Loucy (cell line): ENCODE results near the gene MAFF.
A peak's percentile ranks its signal among the peaks of the same experiment; 100 is the strongest.

Source experiments
- H2AFZ ChIP-seq: fragments of 200-600 bp; sonication (generic); 2 replicates; pipeline ENCODE4 v1.6.0; 2016; ENCODE audit warnings: antibody characterized with exemption, mild to moderate bottlenecking, low read length, moderate library complexity
- H3F3A ChIP-seq: fragments of 200-600 bp; 2 replicates; pipeline ENCODE4 v1.6.0; 2016; ENCODE audit warnings: antibody characterized with exemption, low read depth, mild to moderate bottlenecking
- H3K27me3 ChIP-seq: fragments of 200-600 bp; sonication (generic); 2 replicates; pipeline ENCODE4 v1.6.1; 2014; ENCODE audit warnings: low read length, mild to moderate bottlenecking; ENCODE audit not compliant: insufficient read depth, poor library complexity, severe bottlenecking
- H3K36me3 ChIP-seq: fragments of 200-600 bp; sonication (generic); 2 replicates; pipeline ENCODE4 v1.6.1; 2016; ENCODE audit warnings: low read length; ENCODE audit not compliant: insufficient read depth
- H3K4me1 ChIP-seq: fragments of 200-600 bp; sonication (generic); 2 replicates; pipeline ENCODE4 v1.5.1; 2014; ENCODE audit warnings: low read length, mild to moderate bottlenecking; ENCODE audit not compliant: insufficient read depth, poor library complexity, severe bottlenecking
- H3K4me2 ChIP-seq: fragments of 200-600 bp; sonication (generic); 2 replicates; pipeline ENCODE4 v1.6.0; 2014; ENCODE audit warnings: antibody characterized with exemption, low read length, low read depth, mild to moderate bottlenecking; ENCODE audit not compliant: poor library complexity, severe bottlenecking
- H3K4me3 ChIP-seq: fragments of 200-600 bp; sonication (generic); 2 replicates; pipeline ENCODE4 v1.5.1; 2014; ENCODE audit warnings: low read length, mild to moderate bottlenecking, mixed read lengths; ENCODE audit not compliant: poor library complexity, severe bottlenecking
- H3K79me2 ChIP-seq: fragments of 200-600 bp; sonication (generic); 2 replicates; pipeline ENCODE4 v1.6.1; 2014; ENCODE audit warnings: low read length; ENCODE audit not compliant: insufficient read depth
- H3K9ac ChIP-seq: fragments of 200-600 bp; sonication (generic); 2 replicates; pipeline ENCODE4 v1.6.0; 2014; ENCODE audit warnings: mild to moderate bottlenecking, low read depth, low read length, moderate library complexity; ENCODE audit not compliant: poor library complexity, severe bottlenecking
- H3K9me2 ChIP-seq: fragments of 200-600 bp; sonication (generic); replicated peaks from 2 replicates; pipeline ENCODE4 v1.6.1; 2016; ENCODE audit warnings: low read depth, low read length, mixed read lengths
- H3K9me3 ChIP-seq: fragments of 200-600 bp; sonication (generic); 2 replicates; pipeline ENCODE4 v1.6.1; 2014; ENCODE audit warnings: mild to moderate bottlenecking, antibody characterized with exemption, low read length, low read depth; ENCODE audit not compliant: insufficient read depth
- H4K20me1 ChIP-seq: fragments of 200-600 bp; sonication (generic); 2 replicates; pipeline ENCODE4 v1.6.0; 2014; ENCODE audit warnings: antibody characterized with exemption, low read length, mild to moderate bottlenecking; ENCODE audit not compliant: insufficient read depth, poor library complexity, severe bottlenecking
- CTCF ChIP-seq: fragments of 200-600 bp; sonication (generic); conservative IDR thresholded peaks from 2 replicates; pipeline ENCODE4 v1.5.1; 2014; ENCODE audit warnings: mild to moderate bottlenecking, antibody characterized with exemption, low read length
- EZH2phosphoT487 ChIP-seq: fragments of 200-600 bp; IDR thresholded peaks from 2 replicates; pipeline ENCODE4 v1.6.1; 2018; ENCODE audit warnings: antibody characterized with exemption, mild to moderate bottlenecking, moderate library complexity, borderline replicate concordance

Gene MAFF

GRCh38 chr22:38181453-38182200 lies 20.2 kb upstream of the MAFF start, which contains the start of gene PLA2G6:
TSS of gene PLA2G6 (minus strand) at chr22:38181830. CDS start at chr22:38169426, 12,404 bp downstream.
- Histone ChIP-seq H3K9me3 (no peaks in the 10 kb centered on the region), H4K20me1 (no peaks in the 10 kb centered on the region)

GRCh38 chr22:38184788-38185187 lies 17.0 kb upstream of the MAFF start:
- no peaks in the 10 kb centered on the region for H3K9me2 ChIP-seq
- H3K4me3 ChIP-seq, result no peak overlapping the region
- H4K20me1 ChIP-seq, result no peaks in the 10 kb centered on the region
- H3K4me2 ChIP-seq, result no peak overlapping the region
- H2AFZ ChIP-seq, result no peak overlapping the region
- no peaks in the 10 kb centered on the region for H3K9me3 ChIP-seq
- peaks cover 25% of the 10 kb centered on the region for H3K4me1 ChIP-seq
- H3K9ac ChIP-seq, result no peak overlapping the region
- no peaks in the 10 kb centered on the region for H3K36me3 ChIP-seq
- peaks cover 17% of the 10 kb centered on the region for H3K79me2 ChIP-seq
- no peaks in the 10 kb centered on the region for H3F3A ChIP-seq
- no peaks in the 10 kb centered on the region for H3K27me3 ChIP-seq
- TF ChIP-seq CTCF, result no peak
- no peak for TF ChIP-seq EZH2phosphoT487

More at GRCh38 chr22:38181453-38182200, 20.2 kb upstream of the MAFF start, which contains the start of gene PLA2G6:
- H3K36me3 ChIP-seq, result no peaks in the 10 kb centered on the region
- no peaks in the 10 kb centered on the region for H3F3A ChIP-seq
- H2AFZ ChIP-seq, result peak within 1 kb of the TSS; percentile 61
- H3K9ac ChIP-seq, result peak within 1 kb of the TSS; percentile 99
- TF ChIP-seq EZH2phosphoT487 (no peak), CTCF (no peak)
- peak within 1 kb of the TSS; percentile 93 for H3K4me2 ChIP-seq
- peaks cover 52% of the 10 kb centered on the region for H3K4me1 ChIP-seq
- peak within 1 kb of the TSS; percentile 93 for H3K4me3 ChIP-seq
- no peaks in the 10 kb centered on the region for H3K9me2 ChIP-seq
- H3K27me3 ChIP-seq, result no peaks in the 10 kb centered on the region
- H3K79me2 ChIP-seq, result peaks cover 32% of the 10 kb centered on the region

- H3K9me3 ChIP-seq, result no peaks in the 10 kb centered on the region
Measured at GRCh38 chr22:38186429-38186828, 15.4 kb upstream of the MAFF start.

More at GRCh38 chr22:38186429-38186828, 15.4 kb upstream of the MAFF start:
- H2AFZ ChIP-seq, result 0 out of 2 replicates have a peak overlapping the region, but pooled peaks have one; percentile 12
- no peaks in the 10 kb centered on the region for H4K20me1 ChIP-seq
- no peaks in the 10 kb centered on the region for H3K27me3 ChIP-seq
- no peaks in the 10 kb centered on the region for H3F3A ChIP-seq
- H3K4me2 ChIP-seq, result no peak overlapping the region
- TF ChIP-seq EZH2phosphoT487 (no peak), CTCF (no peak)
- H3K36me3 ChIP-seq, result no peaks in the 10 kb centered on the region
- no peak overlapping the region for H3K9ac ChIP-seq
- no peaks in the 10 kb centered on the region for H3K9me2 ChIP-seq
- peaks cover 10% of the 10 kb centered on the region for H3K4me1 ChIP-seq
- H3K79me2 ChIP-seq, result peaks cover under 1% of the 10 kb centered on the region; the same call in 1 of the 2 replicates
- H3K4me3 ChIP-seq, result no peak overlapping the region
